Measurements from ENCODE around the gene B4GALT2. TPM values are rescaled to one million over a fixed set of nuclear protein-coding genes. Genes with fewer than 3 reads are reported as not detected.

Gene B4GALT2
- total and polyA plus RNA-seq, 2 of the 8 experiments (the other 6 are each of a cell fraction or from before 2014, with no cell fraction given): 56.5 to 121 TPM

DNA sequence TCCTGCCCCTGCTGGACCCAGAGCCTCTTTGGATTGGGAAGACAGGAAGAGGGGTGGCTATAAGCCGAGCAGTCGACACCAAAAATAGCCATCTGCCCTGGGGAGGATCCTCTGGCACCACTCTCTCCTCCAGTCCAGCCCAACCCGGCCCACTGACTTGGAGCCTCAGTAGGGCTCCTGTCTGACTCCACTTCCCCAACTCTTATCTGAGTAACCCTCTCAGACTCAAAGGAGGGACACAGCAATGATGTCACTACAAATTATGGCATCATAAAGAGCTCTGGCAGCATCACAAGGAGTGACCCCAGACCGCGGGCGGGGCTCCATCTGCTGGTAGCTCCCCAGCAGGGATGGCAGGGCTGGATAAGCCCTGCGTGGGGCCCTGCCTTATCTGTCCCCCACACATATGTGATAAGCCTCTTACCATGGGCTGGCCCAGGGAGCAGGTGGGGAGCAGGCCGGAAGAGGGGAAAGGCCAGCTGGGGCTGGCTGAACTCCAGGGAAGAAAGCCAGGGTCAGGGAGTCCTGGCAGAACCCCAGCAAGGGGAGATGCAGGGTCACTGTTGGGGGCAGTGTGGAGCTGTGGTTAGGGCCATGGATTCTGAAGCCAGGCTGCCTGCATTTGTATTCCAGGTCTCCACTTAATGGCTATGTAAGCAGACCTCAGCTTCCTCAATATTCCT lies 56.9 kb downstream of the B4GALT2 start:
- Histone ChIP-seq H3K18ac (ENCODE audit: extremely low read depth, low read length) (no peak overlapping the region), H3K9ac (replicated peaks in 1 of 4; ENCODE audit: extremely low read depth in 1 of 4, low read depth in 3 of 4, low read length in 3 of 4) (no peak overlapping the region), H4K5ac (ENCODE audit: insufficient read length, low read depth, low read length) (no peak overlapping the region), H4K20me1 (replicated peaks in 1 of 2; ENCODE audit: control insufficient read depth in 1 of 2, insufficient read depth in 2 of 2, low read length in 2 of 2) (no peaks in the 10 kb centered on the region), H3K79me1 (ENCODE audit: low read depth, low read length) (no peaks in the 10 kb centered on the region), H3K27me3 (replicated peaks in 1 of 4; ENCODE audit: control insufficient read depth in 3 of 4, extremely low read depth in 1 of 4, insufficient read depth in 3 of 4, low read length in 3 of 4) (no peaks in the 10 kb centered on the region), H2BK120ac (replicated peaks; ENCODE audit: low read depth, low read length) (no peak overlapping the region), H2BK20ac (ENCODE audit: low read length) (no peak overlapping the region), H2AK5ac (ENCODE audit: low read depth, low read length) (no peak overlapping the region), H3K23me2 (ENCODE audit: low read depth, low read length) (no peaks in the 10 kb centered on the region; the same call in 1 of the 2 replicates), H2AFZ (ENCODE audit: low read length) (no peak overlapping the region), H3K4me2 (ENCODE audit: insufficient read depth in 1 of 2, low read depth in 2 of 2, low read length in 2 of 2) (no peak overlapping the region), H4K91ac (replicated peaks; ENCODE audit: insufficient read length, low read length) (no peak overlapping the region), H3K4me1 (replicated peaks in 1 of 4; ENCODE audit: control insufficient read depth in 3 of 4, insufficient read depth in 4 of 4, low read length in 3 of 4) (peaks cover 6 to 20% (median 12%) of the 10 kb centered on the region in 4 experiments; a peak in 6 of 7 replicates), H3K27ac (ENCODE audit: low read depth, low read length) (no peak overlapping the region), H3K4ac (replicated peaks; ENCODE audit: insufficient read length, low read depth, low read length) (no peak overlapping the region), H3K9me3 (ENCODE audit: insufficient read depth in 2 of 2, low read depth in 1 of 2, low read length in 1 of 2) (no peaks in the 10 kb centered on the region), H3K4me3 (ENCODE audit: extremely low read depth in 1 of 4, insufficient read depth in 2 of 4, low read depth in 3 of 4, low read length in 4 of 4) (no peak overlapping the region), H4K8ac (ENCODE audit: extremely low read depth, insufficient read depth, low read length) (no peak overlapping the region; the same call in 1 of the 2 replicates), H2BK15ac (ENCODE audit: low read length) (no peak overlapping the region), H3K36me3 (ENCODE audit: control insufficient read depth in 2 of 4, insufficient read depth in 4 of 4, low read length in 3 of 4) (no peaks in the 10 kb centered on the region), H2BK12ac (ENCODE audit: low read depth, low read length) (0 out of 2 replicates have a peak overlapping the region, but pooled peaks have one; percentile 92), H3K23ac (ENCODE audit: insufficient read length) (no peak overlapping the region), H3K14ac (ENCODE audit: insufficient read length) (no peak overlapping the region), H2BK5ac (ENCODE audit: low read depth, low read length) (no peak overlapping the region), H3K79me2 (ENCODE audit: control insufficient read depth in 1 of 2, insufficient read depth in 2 of 2, low read length in 2 of 2) (no peaks in the 10 kb centered on the region), H3K56ac (replicated peaks; ENCODE audit: insufficient read length, low read depth, low read length) (no peak overlapping the region)
- ChIA-PET POLR2A (ENCODE audit: partially characterized antibody) (interaction anchor here (0.8 to 26.2 kb wide), 9 partner anchors 8 to 68 kb away, joined by 3 to 544 read pairs (median 8); partner anchors contain the start of genes ATP6V0B and CCDC24), CTCF (ENCODE audit: partially characterized antibody) (interaction anchor here (0.5 to 13.5 kb wide), 33 partner anchors 10 to 620 kb away, joined by 3 to 239 read pairs (median 4); partner anchors contain the start of gene CCDC24)
- 81% methylated on average over 8 of the region's 8 CpGs; no CpG with 5 or more reads in 1 of the 2 experiments for WGBS, 2 experiments (ENCODE audit: extremely low coverage in 1 of 2, insufficient coverage in 1 of 2, insufficient read length in 1 of 2, insufficient replicate concordance in 2 of 2, low coverage in 1 of 2, low lambda C conversion rate in 2 of 2, missing lambda C conversion rate in 1 of 2)
- DNase-seq (ENCODE audit: low read depth in 1 of 2, low spot score in 2 of 2) (no peak), FAIRE-seq (no peak)
- TF ChIP-seq SRF (IDR thresholded peaks at IDR 0.05; ENCODE audit: low read depth, low read length) (no peak), JUN (IDR thresholded peaks at IDR 0.05; ENCODE audit: low read depth, low read length) (no peak), GABPA (IDR thresholded peaks at IDR 0.05; ENCODE audit: borderline replicate concordance, insufficient read depth, low read length) (no peak), MAFK (IDR thresholded peaks at IDR 0.05; ENCODE audit: low read depth, low read length) (no peak)
- TF ChIP-seq, protein P1, sequence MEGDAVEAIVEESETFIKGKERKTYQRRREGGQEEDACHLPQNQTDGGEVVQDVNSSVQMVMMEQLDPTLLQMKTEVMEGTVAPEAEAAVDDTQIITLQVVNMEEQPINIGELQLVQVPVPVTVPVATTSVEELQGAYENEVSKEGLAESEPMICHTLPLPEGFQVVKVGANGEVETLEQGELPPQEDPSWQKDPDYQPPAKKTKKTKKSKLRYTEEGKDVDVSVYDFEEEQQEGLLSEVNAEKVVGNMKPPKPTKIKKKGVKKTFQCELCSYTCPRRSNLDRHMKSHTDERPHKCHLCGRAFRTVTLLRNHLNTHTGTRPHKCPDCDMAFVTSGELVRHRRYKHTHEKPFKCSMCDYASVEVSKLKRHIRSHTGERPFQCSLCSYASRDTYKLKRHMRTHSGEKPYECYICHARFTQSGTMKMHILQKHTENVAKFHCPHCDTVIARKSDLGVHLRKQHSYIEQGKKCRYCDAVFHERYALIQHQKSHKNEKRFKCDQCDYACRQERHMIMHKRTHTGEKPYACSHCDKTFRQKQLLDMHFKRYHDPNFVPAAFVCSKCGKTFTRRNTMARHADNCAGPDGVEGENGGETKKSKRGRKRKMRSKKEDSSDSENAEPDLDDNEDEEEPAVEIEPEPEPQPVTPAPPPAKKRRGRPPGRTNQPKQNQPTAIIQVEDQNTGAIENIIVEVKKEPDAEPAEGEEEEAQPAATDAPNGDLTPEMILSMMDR (IDR thresholded peaks at IDR 0.05; ENCODE audit: control extremely low read depth in 1 of 3, insufficient read depth in 1 of 3, low read depth in 1 of 3, low read length in 3 of 3): peak; percentile 4 to 42 (median 35)
- TF ChIP-seq, protein P2, sequence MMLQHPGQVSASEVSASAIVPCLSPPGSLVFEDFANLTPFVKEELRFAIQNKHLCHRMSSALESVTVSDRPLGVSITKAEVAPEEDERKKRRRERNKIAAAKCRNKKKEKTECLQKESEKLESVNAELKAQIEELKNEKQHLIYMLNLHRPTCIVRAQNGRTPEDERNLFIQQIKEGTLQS (IDR thresholded peaks at IDR 0.05; ENCODE audit: insufficient read depth, low read depth, low read length): no peak

Data from H1 (cell line).